ENCODE results near the gene HSF2BP.

DNA sequence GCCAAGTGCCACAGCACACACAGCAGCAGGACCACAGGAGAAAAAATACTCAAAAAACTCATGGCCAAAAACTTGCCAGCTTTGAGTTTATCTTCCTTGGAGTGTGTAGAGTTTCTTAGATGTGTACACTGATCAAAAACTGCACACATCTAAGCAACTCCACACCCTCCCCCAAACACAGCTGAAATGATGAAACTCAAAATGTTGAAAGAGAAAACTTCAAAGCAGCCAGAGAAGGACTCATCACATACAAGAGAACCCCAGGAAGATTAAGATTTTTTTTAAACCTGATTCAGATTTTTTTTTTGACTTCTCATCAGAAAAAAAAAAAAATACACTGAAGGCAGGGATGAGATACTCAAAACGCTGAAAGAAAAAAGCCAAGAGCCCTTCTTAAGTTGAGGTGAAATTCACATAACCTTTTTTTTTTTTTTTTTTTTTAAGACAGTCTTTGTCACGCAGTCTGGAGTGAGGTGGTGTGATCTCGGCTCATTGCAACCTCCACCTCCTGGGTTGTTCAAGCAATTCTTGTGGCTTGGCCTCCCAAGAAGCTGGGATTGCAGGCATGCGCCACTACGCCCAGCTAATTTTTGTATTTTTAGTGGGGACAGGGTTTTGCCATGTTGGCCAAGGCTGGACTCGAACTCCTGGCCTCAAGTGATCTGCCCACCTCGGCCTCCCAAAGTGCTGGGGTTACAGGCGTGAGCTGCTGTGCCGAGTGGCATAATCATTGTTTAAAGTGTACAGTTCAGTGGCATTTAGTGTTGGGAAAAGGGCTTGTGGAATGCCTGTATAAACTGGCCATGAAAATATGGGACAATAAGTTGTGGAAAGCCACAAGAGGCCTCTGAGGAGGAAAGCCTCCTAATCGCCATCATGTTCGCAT is 38.7 kb upstream of the HSF2BP start:
- TF ChIP-seq, protein P1, sequence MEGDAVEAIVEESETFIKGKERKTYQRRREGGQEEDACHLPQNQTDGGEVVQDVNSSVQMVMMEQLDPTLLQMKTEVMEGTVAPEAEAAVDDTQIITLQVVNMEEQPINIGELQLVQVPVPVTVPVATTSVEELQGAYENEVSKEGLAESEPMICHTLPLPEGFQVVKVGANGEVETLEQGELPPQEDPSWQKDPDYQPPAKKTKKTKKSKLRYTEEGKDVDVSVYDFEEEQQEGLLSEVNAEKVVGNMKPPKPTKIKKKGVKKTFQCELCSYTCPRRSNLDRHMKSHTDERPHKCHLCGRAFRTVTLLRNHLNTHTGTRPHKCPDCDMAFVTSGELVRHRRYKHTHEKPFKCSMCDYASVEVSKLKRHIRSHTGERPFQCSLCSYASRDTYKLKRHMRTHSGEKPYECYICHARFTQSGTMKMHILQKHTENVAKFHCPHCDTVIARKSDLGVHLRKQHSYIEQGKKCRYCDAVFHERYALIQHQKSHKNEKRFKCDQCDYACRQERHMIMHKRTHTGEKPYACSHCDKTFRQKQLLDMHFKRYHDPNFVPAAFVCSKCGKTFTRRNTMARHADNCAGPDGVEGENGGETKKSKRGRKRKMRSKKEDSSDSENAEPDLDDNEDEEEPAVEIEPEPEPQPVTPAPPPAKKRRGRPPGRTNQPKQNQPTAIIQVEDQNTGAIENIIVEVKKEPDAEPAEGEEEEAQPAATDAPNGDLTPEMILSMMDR (IDR thresholded peaks at IDR 0.05), result no peak
- no peak for TF ChIP-seq EP300 (IDR thresholded peaks at IDR 0.05)

All from stomach (tissue), 4 donors.